ENCODE measurements around the gene PPP1R9B.

Gene PPP1R9B

DNA sequence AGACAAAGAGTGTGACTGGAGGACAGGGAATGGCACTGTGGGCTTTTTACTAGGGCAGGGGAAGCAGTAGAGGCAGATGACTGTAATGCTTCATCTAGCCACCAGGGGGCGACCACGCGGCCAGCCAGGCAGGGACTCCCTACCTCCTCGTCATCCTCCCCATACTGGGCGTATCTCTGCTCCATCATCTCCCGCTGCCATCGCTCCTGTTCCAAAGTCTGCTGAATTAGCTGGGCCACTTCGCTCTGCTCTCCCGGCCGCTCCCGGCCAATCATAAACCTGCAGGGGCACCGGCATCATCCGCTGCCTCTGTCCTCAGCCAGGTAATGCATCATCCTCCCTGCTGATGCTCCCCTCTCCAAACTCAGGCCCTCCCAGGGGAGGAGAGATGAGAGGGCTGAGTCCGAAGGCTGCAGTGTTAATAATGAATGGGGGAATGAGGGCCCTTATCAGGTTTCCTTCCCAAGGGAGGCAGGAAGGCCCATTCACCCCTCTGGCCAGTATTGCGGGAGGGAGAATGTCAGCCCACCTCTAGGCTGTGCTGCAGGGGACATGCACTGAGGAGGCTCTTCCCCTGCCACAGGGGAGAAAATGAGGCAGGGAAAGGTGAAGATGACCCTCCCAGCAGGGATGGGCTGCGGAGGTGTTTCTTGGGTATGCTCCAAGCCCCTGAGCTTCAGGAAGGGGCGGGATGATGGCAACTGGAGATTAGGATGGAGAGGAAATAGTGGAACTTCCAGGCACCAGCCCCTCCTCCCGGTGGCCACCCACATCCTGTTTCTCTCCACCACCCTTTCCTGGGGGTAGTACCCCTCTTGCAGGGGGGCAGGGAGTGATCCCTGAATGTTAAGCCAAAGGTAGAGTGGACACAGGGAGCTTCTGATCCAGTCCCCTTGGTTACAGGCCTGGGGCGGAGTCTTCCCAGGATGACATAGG lies 10.3 kb downstream of the PPP1R9B start:
- peak; percentile 73 for DNase-seq (ENCODE audit: low read depth)

GRCh38 chr17:50139185-50139783 lies 11.2 kb downstream of the PPP1R9B start:
- DNase-seq (ENCODE audit: low read depth), result no peak

- no peak for DNase-seq (ENCODE audit: low read depth)
Measured at GRCh38 chr17:50137042-50137441, 13.4 kb downstream of the PPP1R9B start.

DNA sequence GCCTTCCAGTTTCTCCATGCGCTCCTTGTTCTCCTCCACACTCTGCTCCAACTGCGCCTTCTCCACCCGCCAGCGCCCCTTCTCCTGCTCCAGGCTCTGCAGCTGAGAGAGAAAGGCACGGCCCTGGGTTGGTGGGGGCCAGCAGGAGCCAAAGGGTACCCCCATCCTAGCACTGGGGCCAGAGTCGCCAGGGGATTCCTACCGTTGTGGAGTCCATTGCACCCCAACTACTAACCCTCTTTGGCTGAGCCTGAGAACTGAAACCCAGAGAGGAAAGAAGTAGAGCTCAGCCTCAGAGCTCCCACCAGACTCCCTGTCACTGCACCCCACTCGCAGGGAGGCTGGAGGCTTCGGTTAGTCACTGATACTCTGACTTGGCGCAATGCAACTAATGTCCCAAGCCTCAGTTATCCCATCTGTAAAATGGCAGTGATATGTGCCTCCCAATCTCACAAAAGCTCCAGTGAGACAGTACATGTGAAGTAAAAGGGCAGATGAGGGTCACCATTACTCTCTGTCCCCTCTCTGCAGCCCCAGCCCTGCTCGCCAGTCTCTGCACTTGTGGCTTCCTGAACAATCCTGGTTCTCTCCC lies 14.3 kb downstream of the PPP1R9B start:
- DNase-seq (ENCODE audit: low read depth), result no peak

- DNase-seq (ENCODE audit: low read depth), result no peak
Measured at GRCh38 chr17:50135316-50136095, 15.0 kb downstream of the PPP1R9B start.

DNA sequence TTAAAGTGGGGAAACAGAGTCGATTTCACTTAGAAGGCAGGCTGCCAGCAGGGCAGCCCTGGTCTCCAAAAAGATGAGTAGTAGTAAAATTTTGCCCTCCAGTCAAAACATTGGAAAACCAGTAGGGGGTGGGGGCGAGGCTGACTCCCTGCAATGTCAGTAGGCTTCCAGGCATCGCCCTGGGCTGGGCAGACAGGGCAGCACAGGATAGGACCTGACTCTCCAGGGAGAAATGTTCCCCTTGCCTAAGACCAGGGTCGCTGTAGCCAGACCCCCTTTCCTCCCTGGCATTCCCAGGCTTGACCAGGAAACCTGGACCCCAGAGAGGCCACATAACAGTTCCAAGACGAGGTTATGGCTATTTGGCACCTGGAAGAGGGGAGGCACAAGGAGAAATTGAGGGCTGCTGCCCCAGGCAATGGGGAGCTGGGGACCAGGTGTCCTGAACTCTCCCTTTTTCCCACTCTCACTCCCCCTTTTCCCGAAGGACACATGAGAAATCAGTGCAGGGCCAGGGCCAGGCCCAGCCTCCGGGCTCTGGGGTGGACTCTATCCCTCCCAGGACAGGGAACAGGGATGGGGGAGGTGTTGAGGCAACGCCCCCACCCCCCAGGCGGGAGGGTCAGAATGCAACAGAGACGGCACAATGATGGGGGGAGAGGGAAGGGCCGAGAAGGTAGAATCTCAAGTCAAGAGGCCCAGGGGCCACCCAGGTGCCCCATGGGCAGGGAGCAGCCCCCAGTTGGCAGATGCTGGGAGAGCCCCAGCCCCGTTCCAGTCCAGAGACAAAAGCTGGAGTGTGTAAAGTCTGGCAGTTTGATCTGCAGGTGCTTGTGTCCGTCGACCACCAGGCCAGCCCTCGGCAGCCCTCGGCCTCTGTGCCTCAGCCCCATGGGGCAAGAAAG lies 16.0 kb downstream of the PPP1R9B start:
- no peak for DNase-seq (ENCODE audit: low read depth)

- no peak for DNase-seq (ENCODE audit: low read depth)
Measured at GRCh38 chr17:50133769-50134099, 16.7 kb downstream of the PPP1R9B start.

- DNase-seq (ENCODE audit: low read depth), result no peak
Measured at GRCh38 chr17:50133028-50133768, 17.3 kb downstream of the PPP1R9B start.

- DNase-seq (ENCODE audit: low read depth), result no peak
Measured at GRCh38 chr17:50132104-50132794, 18.2 kb downstream of the PPP1R9B start.

- no peak for DNase-seq (ENCODE audit: low read depth)
Measured at GRCh38 chr17:50130559-50131305, 19.7 kb downstream of the PPP1R9B start.

- no peak for DNase-seq (ENCODE audit: low read depth)
Measured at GRCh38 chr17:50129728-50130558, 20.5 kb downstream of the PPP1R9B start, which contains the start of gene SAMD14. Gene SAMD14, minus strand, starts transcription at chr17:50130160. Its CDS starts 5,201 bp downstream, at chr17:50124959.

DNA sequence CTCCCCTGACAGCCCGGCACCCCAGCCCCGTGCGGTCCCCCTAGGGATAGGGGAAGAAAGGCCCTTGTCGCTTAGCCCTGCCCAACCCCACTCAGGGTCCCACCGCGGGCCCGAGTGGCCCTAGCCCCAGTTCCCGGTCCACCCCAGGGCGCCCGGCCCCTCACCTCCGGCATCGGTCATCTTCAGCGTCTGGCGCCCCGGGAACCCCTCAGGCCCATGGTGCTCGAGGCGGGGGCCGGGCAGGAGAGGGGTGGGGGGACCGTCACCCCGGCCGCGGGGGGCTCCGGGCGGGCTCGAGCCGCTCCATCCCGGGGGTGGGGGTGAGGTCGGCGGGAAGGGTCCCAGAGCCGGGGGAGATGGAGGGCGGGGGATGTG lies 21.1 kb downstream of the PPP1R9B start:
- no peak for DNase-seq (ENCODE audit: low read depth)

DNA sequence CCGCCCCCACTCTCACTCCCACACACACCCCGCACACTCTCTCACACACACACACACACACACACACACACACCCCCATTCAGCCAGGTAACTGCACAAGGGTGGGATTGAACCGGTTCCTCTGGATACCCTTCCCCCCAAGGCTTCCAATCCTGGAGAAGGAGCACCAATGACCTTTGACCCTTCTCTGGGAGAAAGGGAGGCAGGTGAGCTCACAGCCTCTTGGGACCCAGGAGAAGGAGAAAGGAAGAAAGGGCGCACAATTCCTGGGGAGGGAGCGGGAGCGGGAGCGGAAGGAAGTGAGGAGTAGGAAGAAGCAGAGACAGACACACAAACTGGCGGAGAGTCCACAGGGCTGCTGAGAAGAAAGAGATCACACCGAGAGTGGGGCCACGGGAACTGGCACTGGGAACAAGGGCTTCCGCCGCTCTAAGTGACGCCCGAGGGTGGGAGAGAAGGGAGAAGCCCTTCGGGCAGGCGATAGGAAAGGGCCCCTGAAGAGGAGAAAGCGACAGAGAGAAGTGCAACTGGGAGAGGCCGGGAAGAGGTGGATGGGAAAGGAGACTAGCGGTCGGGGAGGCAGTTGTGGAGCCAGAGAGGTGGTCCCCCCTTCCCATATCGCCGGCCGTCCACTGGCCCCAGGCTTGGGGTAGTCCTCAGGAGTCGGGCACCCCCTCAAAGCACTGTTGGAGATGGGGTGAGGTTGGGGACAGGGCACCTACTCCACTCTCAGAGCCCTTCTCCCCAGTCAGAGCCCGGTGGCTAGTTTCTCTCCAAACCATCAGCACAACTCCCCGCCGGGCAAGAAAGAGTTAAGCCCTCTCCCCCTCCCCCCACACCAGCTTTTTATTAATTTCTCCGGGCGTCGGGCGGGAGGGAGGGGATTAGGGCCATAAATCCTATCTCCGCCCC lies 21.8 kb downstream of the PPP1R9B start:
- DNase-seq (ENCODE audit: low read depth), result no peak

- no peak for DNase-seq (ENCODE audit: low read depth)
Measured at GRCh38 chr17:50127697-50128361, 22.6 kb downstream of the PPP1R9B start.

DNA sequence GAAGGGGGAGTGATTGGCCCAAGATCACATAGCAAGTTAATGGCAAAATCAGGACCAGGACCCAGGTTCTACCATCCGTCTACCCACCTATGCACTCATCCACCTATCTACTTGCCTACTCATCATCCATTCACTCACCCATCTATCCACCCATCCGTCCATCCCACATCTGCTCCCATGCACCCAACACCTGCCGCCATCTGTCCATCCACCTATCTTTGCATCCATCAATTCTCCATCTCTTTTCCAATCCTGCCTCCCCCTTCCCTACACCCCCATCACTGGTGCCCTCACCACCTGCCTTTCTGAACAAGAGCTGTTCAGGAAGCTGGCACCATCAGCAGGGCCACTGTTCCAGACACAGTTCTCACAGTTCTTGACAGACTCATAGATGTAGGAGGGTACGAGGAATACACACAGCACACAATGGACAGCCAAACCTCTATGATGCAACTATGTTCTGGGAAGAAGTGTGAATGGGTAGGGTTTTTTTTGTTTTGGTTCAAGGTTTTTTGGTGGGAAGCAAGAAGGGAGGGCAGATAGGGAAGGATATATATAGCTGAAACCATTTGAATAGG lies 25.0 kb downstream of the PPP1R9B start:
- no peak for DNase-seq (ENCODE audit: low read depth)

DNA sequence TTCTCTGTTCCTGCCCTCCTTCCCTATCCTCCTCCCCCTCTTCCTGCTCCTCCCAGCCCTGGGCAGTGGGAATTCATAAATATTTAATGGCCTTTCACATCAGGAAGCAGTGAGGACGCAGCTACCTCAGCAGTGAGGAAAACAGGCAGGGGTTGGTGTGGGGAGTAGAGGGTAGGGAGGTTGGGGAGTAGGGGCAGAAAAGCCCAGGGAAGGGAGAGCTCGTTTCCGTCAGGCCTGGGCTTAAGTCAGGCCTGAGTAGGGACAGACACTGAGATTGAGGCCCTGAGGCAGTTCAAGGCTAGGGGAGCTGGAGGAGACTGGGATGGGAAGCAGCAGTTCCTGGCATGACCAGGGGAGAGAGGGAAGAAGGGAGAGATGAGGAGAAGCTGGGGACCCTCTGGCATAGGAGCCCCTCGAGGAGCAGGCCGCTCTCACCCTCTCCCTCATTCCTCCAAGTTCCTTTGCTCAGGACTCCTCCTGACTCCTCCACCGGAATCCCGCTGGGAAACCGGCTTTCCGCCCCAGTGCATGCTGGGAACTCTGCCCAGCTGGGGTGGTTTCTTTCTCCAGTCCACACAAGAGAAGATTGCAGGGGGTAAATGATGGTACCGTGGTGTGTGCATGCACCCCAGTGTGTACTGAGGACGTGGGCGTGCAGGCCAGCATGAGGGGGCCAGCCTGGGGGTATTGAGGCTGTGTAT lies 26.7 kb downstream of the PPP1R9B start:
- DNase-seq (ENCODE audit: low read depth), result no peak

All from activated gamma-delta T cell treated with anti-CD3 and anti-CD28 coated beads, Interleukin-2, amount 50 U/mL, for 16 hours (primary cell).